GM21723 (cell line): ENCODE measurements around the gene SLC2A11.

Experiments
- ATAC-seq: cut with Tn5 transposase; IDR thresholded peaks from one replicate; pipeline ENCODE4 v1.9.1; 2021; ENCODE audit warnings: mild to moderate bottlenecking, moderate library complexity; ENCODE audit not compliant: unreplicated experiment

SLC2A11 gene

GRCh38 chr22:23857606-23858483 is at the start of gene SLC2A11:
TSS of gene SLC2A11 (plus strand) at chr22:23857875. CDS start at chr22:23858000, 125 bp downstream.
- ATAC-seq, result peak; percentile 90

GRCh38 chr22:23812378-23812777 is 45.3 kb upstream of the SLC2A11 start:
- ATAC-seq, result no peak

- ATAC-seq, result no peak
These were observed 42.0 kb upstream of the SLC2A11 start for GRCh38 chr22:23815541-23816155.

GRCh38 chr22:23816156-23816976 is 41.3 kb upstream of the SLC2A11 start:
- no peak for ATAC-seq

- no peak for ATAC-seq
These were observed 40.5 kb upstream of the SLC2A11 start for GRCh38 chr22:23817146-23817545.

- ATAC-seq, result no peak
These were observed 39.1 kb upstream of the SLC2A11 start for GRCh38 chr22:23818541-23818940.

- no peak for ATAC-seq
These were observed 36.9 kb upstream of the SLC2A11 start for GRCh38 chr22:23820748-23821211.

- no peak for ATAC-seq
These were observed 35.5 kb upstream of the SLC2A11 start for GRCh38 chr22:23822101-23822671.

- ATAC-seq, result no peak
These were observed 34.3 kb upstream of the SLC2A11 start for GRCh38 chr22:23823331-23823791.

- ATAC-seq, result no peak
These were observed 33.0 kb upstream of the SLC2A11 start for GRCh38 chr22:23824476-23825245.

GRCh38 chr22:23825246-23825905 is 32.3 kb upstream of the SLC2A11 start:
- ATAC-seq, result no peak

GRCh38 chr22:23826510-23827350 is 30.9 kb upstream of the SLC2A11 start:
- ATAC-seq, result no peak

GRCh38 chr22:23827351-23827995 is 30.2 kb upstream of the SLC2A11 start:
- no peak for ATAC-seq

GRCh38 chr22:23828800-23829680 is 28.6 kb upstream of the SLC2A11 start:
- no peak for ATAC-seq

- no peak for ATAC-seq
These were observed 27.8 kb upstream of the SLC2A11 start for GRCh38 chr22:23829845-23830372.

- no peak for ATAC-seq
These were observed 26.4 kb upstream of the SLC2A11 start for GRCh38 chr22:23831261-23831660.

GRCh38 chr22:23831781-23832180 is 25.9 kb upstream of the SLC2A11 start:
- no peak for ATAC-seq
